OCI-LY7 (cell line): ENCODE results near the gene DNMT3A. TPM values are rescaled to one million over a fixed set of nuclear protein-coding genes. Genes with fewer than 3 reads are reported as not detected.

Experiments
- BruUV-seq: library from RNA; stranded (reverse); fragments of 400-500 nt; replicated peaks from 2 replicates; lab custom pipeline; 2021; lab: Mats Ljungman, UMichigan
- CTCF ChIA-PET: fragments of 300-600 bp; sonication (Branson Sonifier 250); formaldehyde crosslinking; loops from one replicate; lab custom pipeline; 2022; ENCODE audit warnings: antibody characterized with exemption; ENCODE audit not compliant: unreplicated experiment; lab: Charles Lee
- POLR2A ChIA-PET: fragments of 300-600 bp; sonication (Branson Sonifier 250); formaldehyde crosslinking; loops from one replicate; lab custom pipeline; 2022; ENCODE audit warnings: antibody characterized with exemption; lab: Charles Lee
- DNase-seq: peaks from one replicate; pipeline ENCODE4 v3.0.0-alpha.2; 2015; ENCODE audit warnings: low spot score
- H2AFZ ChIP-seq: fragments of 200-600 bp; sonication (generic), shearing (Covaris generic); 2 replicates; pipeline ENCODE4 v1.6.1; 2014; ENCODE audit warnings: mild to moderate bottlenecking, antibody characterized with exemption, low read length, moderate library complexity
- H3K27ac ChIP-seq: fragments of 200-600 bp; sonication (generic); 2 replicates; pipeline ENCODE4 v1.5.1; 2014; ENCODE audit warnings: mixed run types, low read depth, mild to moderate bottlenecking, moderate library complexity, low read length, inconsistent platforms; ENCODE audit not compliant: poor library complexity, severe bottlenecking
- H3K36me3 ChIP-seq: fragments of 200-600 bp; sonication (generic); 2 replicates; pipeline ENCODE4 v1.6.1; 2014; ENCODE audit warnings: mild to moderate bottlenecking, antibody characterized with exemption, low read length, moderate library complexity, mixed read lengths; ENCODE audit not compliant: insufficient read depth
- H3K4me1 ChIP-seq: fragments of 200-600 bp; sonication (generic); 2 replicates; pipeline ENCODE4 v1.5.1; 2014; ENCODE audit warnings: mild to moderate bottlenecking, low read length; ENCODE audit not compliant: insufficient read depth, poor library complexity, severe bottlenecking
- H3K4me2 ChIP-seq: fragments of 200-600 bp; sonication (generic); 2 replicates; pipeline ENCODE4 v1.6.1; 2014; ENCODE audit warnings: mild to moderate bottlenecking, low read length
- H3K4me3 ChIP-seq: fragments of 200-600 bp; sonication (generic); 2 replicates; pipeline ENCODE4 v1.5.1; 2014; ENCODE audit warnings: mild to moderate bottlenecking, low read depth, low read length; ENCODE audit not compliant: poor library complexity, severe bottlenecking
- H3K79me2 ChIP-seq: fragments of 200-600 bp; sonication (generic); 2 replicates; pipeline ENCODE4 v1.6.1; 2016; ENCODE audit warnings: low read depth, mild to moderate bottlenecking, low read length, moderate library complexity, mixed read lengths; ENCODE audit not compliant: insufficient read depth
- H3K9me2 ChIP-seq: fragments of 200-600 bp; sonication (generic); 2 replicates; pipeline ENCODE4 v1.6.1; 2016; ENCODE audit warnings: mild to moderate bottlenecking, low read length, mixed read lengths; ENCODE audit not compliant: insufficient read depth
- H3K9me3 ChIP-seq: fragments of 200-600 bp; sonication (generic); 2 replicates; pipeline ENCODE4 v1.6.1; 2014; ENCODE audit warnings: mild to moderate bottlenecking, mixed run types, low read length, mixed read lengths
- H4K20me1 ChIP-seq: fragments of 200-600 bp; sonication (generic); 2 replicates; pipeline ENCODE4 v1.6.1; 2014; ENCODE audit warnings: mild to moderate bottlenecking, antibody characterized with exemption, low read length, moderate library complexity, mixed read lengths; ENCODE audit not compliant: insufficient read depth
- EZH2phosphoT487 ChIP-seq: fragments of 200-600 bp; sonication (generic); IDR thresholded peaks from 2 replicates; pipeline ENCODE4 v1.6.1; 2018; ENCODE audit warnings: low read depth, borderline replicate concordance, mild to moderate bottlenecking, mixed run types, antibody characterized with exemption, low read length, moderate library complexity, mixed read lengths
- intact Hi-C: fragments of 100-400 bp; cut with micrococcal nuclease; formaldehyde crosslinking; loops from one replicate; pipeline ENCODE4 v1.10.0; 2022; ENCODE audit not compliant: unreplicated experiment
- total RNA-seq, 2 experiments: library from RNA; depleted of rRNA in 1 of 2; stranded (reverse); fragments of >200 nt in 1 of 2; shearing (Covaris generic) in 1 of 2; gene quantifications; 2 replicates each; pipeline ENCODE4 v1.2.3, GENCODE V29; 2014 to 2022
- TF ChIP-seq, protein P1 (sequence below): fragments of 200-600 bp; sonication (generic); conservative IDR thresholded peaks from 2 replicates; pipeline ENCODE4 v1.5.1; 2014; ENCODE audit warnings: mild to moderate bottlenecking, antibody characterized with exemption, low read length, moderate library complexity, mixed read lengths

Gene DNMT3A
- total RNA-seq, 2 experiments from 2014 or later, result 2.8 to 7.3 TPM

- no peaks in the 10 kb centered on the region for H3K9me3 ChIP-seq
- no peaks in the 10 kb centered on the region for H3K79me2 ChIP-seq
- no peak overlapping the region for H3K27ac ChIP-seq
- BruUV-seq, result no TSS peak
- no peak overlapping the region for H3K4me2 ChIP-seq
- CTCF ChIA-PET, result no interaction called here
- DNase-seq, result no peak
- no peaks in the 10 kb centered on the region for H4K20me1 ChIP-seq
- no peak overlapping the region for H3K4me3 ChIP-seq
- POLR2A ChIA-PET, result interaction anchor here (1.2 kb wide), 1 partner anchor 495 kb away, joined by 3 read pairs; no protein-coding TSS in a partner anchor
- intact Hi-C loops, result no loop called here
- no peaks in the 10 kb centered on the region for H3K36me3 ChIP-seq
- no peaks in the 10 kb centered on the region for H3K4me1 ChIP-seq
- no peaks in the 10 kb centered on the region for H3K9me2 ChIP-seq
- TF ChIP-seq EZH2phosphoT487, result no peak
- TF ChIP-seq, protein P1, sequence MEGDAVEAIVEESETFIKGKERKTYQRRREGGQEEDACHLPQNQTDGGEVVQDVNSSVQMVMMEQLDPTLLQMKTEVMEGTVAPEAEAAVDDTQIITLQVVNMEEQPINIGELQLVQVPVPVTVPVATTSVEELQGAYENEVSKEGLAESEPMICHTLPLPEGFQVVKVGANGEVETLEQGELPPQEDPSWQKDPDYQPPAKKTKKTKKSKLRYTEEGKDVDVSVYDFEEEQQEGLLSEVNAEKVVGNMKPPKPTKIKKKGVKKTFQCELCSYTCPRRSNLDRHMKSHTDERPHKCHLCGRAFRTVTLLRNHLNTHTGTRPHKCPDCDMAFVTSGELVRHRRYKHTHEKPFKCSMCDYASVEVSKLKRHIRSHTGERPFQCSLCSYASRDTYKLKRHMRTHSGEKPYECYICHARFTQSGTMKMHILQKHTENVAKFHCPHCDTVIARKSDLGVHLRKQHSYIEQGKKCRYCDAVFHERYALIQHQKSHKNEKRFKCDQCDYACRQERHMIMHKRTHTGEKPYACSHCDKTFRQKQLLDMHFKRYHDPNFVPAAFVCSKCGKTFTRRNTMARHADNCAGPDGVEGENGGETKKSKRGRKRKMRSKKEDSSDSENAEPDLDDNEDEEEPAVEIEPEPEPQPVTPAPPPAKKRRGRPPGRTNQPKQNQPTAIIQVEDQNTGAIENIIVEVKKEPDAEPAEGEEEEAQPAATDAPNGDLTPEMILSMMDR, result no peak
- H2AFZ ChIP-seq, result no peak overlapping the region
These were observed 151.2 kb downstream of the DNMT3A start for GRCh38 chr2:25190536-25190935.

GRCh38 chr2:25188405-25188804, 153.3 kb downstream of the DNMT3A start:
- POLR2A ChIA-PET, result no interaction called here
- H3K36me3 ChIP-seq, result no peaks in the 10 kb centered on the region
- BruUV-seq, result no TSS peak
- no peak for DNase-seq
- no peaks in the 10 kb centered on the region for H3K79me2 ChIP-seq
- H3K4me3 ChIP-seq, result no peak overlapping the region
- no peaks in the 10 kb centered on the region for H3K4me1 ChIP-seq
- no peaks in the 10 kb centered on the region for H4K20me1 ChIP-seq
- H3K9me3 ChIP-seq, result no peaks in the 10 kb centered on the region
- CTCF ChIA-PET, result no interaction called here
- H3K4me2 ChIP-seq, result no peak overlapping the region
- H3K27ac ChIP-seq, result no peak overlapping the region
- no peak for TF ChIP-seq EZH2phosphoT487
- TF ChIP-seq, protein P1, result no peak
- intact Hi-C loops, result no loop called here
- no peaks in the 10 kb centered on the region for H3K9me2 ChIP-seq
- H2AFZ ChIP-seq, result no peak overlapping the region

DNA sequence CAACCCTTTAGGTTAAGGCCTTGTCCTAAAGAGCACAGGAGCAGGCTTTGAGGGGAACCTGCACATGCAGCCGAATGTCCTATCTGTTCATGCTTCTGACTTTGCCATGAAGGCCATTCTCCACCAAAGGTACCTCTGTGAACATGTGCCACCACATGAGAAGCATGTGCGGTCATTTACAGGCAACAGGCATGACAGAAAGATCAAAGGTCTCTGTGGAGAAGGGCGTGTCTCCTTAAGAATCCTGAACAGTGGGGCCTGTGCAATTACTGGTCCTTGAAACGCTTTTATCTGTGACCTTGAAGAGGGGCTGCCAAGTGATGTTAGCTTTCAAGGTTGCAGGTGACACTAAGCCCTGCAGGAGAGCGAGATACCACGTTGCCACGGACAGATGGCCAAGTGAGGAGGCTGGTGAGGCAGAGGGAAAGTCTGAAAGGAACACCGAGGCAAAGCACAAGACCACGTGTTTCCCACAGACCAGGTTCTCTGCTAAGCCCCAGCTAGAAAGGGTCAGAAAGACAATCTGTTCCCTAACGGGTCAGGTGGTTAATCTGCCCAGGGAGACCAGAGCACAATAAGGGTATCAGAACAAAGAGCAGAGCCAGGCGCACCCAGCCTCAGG, 153.9 kb downstream of the DNMT3A start:
- Histone ChIP-seq H3K36me3 (no peaks in the 10 kb centered on the region), H3K4me1 (no peaks in the 10 kb centered on the region), H3K9me2 (no peaks in the 10 kb centered on the region), H2AFZ (no peak overlapping the region), H3K4me2 (no peak overlapping the region), H4K20me1 (no peaks in the 10 kb centered on the region), H3K27ac (no peak overlapping the region), H3K79me2 (no peaks in the 10 kb centered on the region), H3K9me3 (no peaks in the 10 kb centered on the region), H3K4me3 (no peak overlapping the region)
- CTCF ChIA-PET, result no interaction called here
- TF ChIP-seq EZH2phosphoT487, result no peak
- TF ChIP-seq, protein P1, result no peak
- no peak for DNase-seq
- POLR2A ChIA-PET, result no interaction called here
- BruUV-seq, result no TSS peak
- intact Hi-C loops, result no loop called here
